Kidney glomerular epithelial cell (primary cell): ENCODE data around the gene TRIB2.

Experiments
- DNase-seq: peaks from one replicate; lab custom pipeline; 2025; lab: John Stamatoyannopoulos, UW

Gene TRIB2

GRCh38 chr2:12720754-12721378 lies 4.1 kb downstream of the TRIB2 start:
- no peak for DNase-seq

- DNase-seq: no peak
These were observed 5.1 kb downstream of the TRIB2 start for GRCh38 chr2:12721566-12722446.

GRCh38 chr2:12722447-12723316 lies 5.9 kb downstream of the TRIB2 start:
- no peak for DNase-seq

GRCh38 chr2:12723736-12724463 lies 7.2 kb downstream of the TRIB2 start:
- DNase-seq: no peak

- no peak for DNase-seq
These were observed 8.8 kb downstream of the TRIB2 start for GRCh38 chr2:12725233-12726187.

- DNase-seq: no peak
These were observed 9.5 kb downstream of the TRIB2 start for GRCh38 chr2:12726271-12726670.

GRCh38 chr2:12727065-12727464 lies 10.3 kb downstream of the TRIB2 start:
- no peak for DNase-seq

GRCh38 chr2:12727641-12728040 lies 10.9 kb downstream of the TRIB2 start:
- DNase-seq: no peak

GRCh38 chr2:12728221-12728777 lies 11.6 kb downstream of the TRIB2 start:
- DNase-seq: no peak

GRCh38 chr2:12730265-12730664 lies 13.5 kb downstream of the TRIB2 start:
- no peak for DNase-seq

GRCh38 chr2:12731701-12732280 lies 15.1 kb downstream of the TRIB2 start:
- no peak for DNase-seq

GRCh38 chr2:12732651-12733050 lies 15.9 kb downstream of the TRIB2 start:
- DNase-seq: no peak

GRCh38 chr2:12733846-12734245 lies 17.1 kb downstream of the TRIB2 start:
- no peak for DNase-seq

- no peak for DNase-seq
These were observed 18.3 kb downstream of the TRIB2 start for GRCh38 chr2:12734914-12735654.

- no peak for DNase-seq
These were observed 20.6 kb downstream of the TRIB2 start for GRCh38 chr2:12737297-12737696.

GRCh38 chr2:12737738-12738485 lies 21.2 kb downstream of the TRIB2 start:
- no peak for DNase-seq

GRCh38 chr2:12739721-12740254 lies 23.1 kb downstream of the TRIB2 start:
- no peak for DNase-seq

GRCh38 chr2:12741380-12741779 lies 24.6 kb downstream of the TRIB2 start:
- DNase-seq: no peak
